Mononuclear cell (primary cell): ENCODE results near the gene MGP. TPM values are rescaled to one million over a fixed set of nuclear protein-coding genes. Genes with fewer than 3 reads are reported as not detected.

Source experiments
- H3K27me3 ChIP-seq: 2 replicates; pipeline ENCODE4 v1.6.0; 2011; ENCODE audit warnings: low read length, control low read depth; ENCODE audit not compliant: insufficient read depth
- H3K4me1 ChIP-seq: 2 replicates; pipeline ENCODE4 v1.5.1; 2011; ENCODE audit warnings: mild to moderate bottlenecking, low read length, control low read depth; ENCODE audit not compliant: insufficient read depth
- H3K4me3 ChIP-seq: 2 replicates; pipeline ENCODE4 v1.5.1; 2011; ENCODE audit warnings: mild to moderate bottlenecking, low read length, moderate library complexity
- H3K9me3 ChIP-seq: 2 replicates; pipeline ENCODE4 v1.5.1; 2011; ENCODE audit warnings: low read depth, mild to moderate bottlenecking, control low read depth, low read length
- total RNA-seq: library from RNA; depleted of rRNA; stranded (reverse); fragments of >200 nt; gene quantifications from one replicate; pipeline ENCODE4 v1.2.3, GENCODE V29; 2012

MGP gene
- total RNA-seq, 1 donor: 0.31 TPM

- Histone ChIP-seq H3K9me3 (no peaks in the 10 kb centered on the region), H3K4me3 (no peak overlapping the region), H3K27me3 (no peaks in the 10 kb centered on the region), H3K4me1 (no peaks in the 10 kb centered on the region)
Measured at GRCh38 chr12:14911131-14911530, 25.5 kb upstream of the MGP start.

DNA sequence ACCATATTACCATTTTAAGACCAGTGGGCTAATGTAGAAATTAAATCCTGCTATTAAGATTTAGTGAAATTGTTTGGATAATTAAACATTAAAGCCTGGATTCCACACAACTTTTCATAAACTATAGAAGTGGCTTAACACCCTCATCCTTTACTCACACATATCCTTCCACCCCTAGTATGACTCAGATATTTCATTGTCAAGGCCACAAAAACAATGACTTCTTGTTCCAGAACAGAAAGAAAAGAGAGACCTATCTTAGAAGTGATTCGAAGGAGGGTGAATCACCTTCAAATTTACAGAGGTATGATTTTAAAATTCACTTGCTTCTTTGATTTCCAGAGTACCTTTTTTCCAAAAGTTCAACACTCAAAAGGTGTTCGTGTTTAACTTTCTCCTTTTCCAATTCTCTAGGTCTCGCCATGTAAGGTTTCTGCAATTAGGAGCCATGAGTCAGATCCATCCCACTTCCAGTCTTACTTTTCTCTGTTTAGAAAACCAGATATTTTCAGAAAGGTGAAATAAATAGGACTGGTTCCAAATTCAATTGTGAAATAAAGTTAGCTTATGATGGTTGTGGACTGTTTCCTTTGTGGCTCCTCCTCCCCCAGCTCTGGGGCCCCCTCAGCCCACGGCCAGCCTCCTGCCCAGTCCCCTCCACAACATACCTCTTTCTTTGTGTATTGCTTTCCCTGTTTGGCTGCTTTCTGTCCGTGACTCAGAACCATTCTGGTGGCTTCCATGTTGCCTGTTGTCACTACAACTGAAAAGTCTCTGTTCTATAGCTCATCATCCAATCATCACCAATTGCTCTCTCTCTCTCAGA, 24.6 kb upstream of the MGP start:
- H3K4me3 ChIP-seq: no peak overlapping the region
- H3K4me1 ChIP-seq: no peaks in the 10 kb centered on the region
- no peaks in the 10 kb centered on the region for H3K27me3 ChIP-seq
- H3K9me3 ChIP-seq: no peaks in the 10 kb centered on the region

- Histone ChIP-seq H3K9me3 (no peaks in the 10 kb centered on the region), H3K4me3 (no peak overlapping the region), H3K4me1 (no peaks in the 10 kb centered on the region), H3K27me3 (no peaks in the 10 kb centered on the region)
Measured at GRCh38 chr12:14907953-14908352, 22.3 kb upstream of the MGP start.

DNA sequence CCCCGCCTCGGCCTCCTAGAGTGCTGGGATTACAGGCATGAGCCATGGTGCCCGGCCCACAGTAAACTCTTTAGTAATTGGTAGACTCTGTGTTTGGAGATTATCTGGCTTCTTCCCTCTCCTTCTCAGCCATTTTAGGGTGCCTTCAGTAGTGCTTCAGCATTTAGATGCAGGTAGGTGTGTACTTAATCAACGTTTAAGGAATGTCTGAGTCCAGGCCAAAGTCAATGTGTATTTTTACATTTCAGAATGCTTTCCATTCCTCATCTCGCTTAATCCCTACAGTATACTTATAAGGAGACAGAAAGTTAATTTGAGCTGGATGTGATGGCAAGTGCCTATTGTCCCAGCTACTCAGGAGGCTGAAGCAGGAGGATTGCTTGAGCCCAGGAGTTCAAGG, 20.5 kb upstream of the MGP start:
- no peaks in the 10 kb centered on the region for H3K4me1 ChIP-seq
- H3K27me3 ChIP-seq: no peaks in the 10 kb centered on the region
- H3K4me3 ChIP-seq: no peak overlapping the region
- H3K9me3 ChIP-seq: no peaks in the 10 kb centered on the region

DNA sequence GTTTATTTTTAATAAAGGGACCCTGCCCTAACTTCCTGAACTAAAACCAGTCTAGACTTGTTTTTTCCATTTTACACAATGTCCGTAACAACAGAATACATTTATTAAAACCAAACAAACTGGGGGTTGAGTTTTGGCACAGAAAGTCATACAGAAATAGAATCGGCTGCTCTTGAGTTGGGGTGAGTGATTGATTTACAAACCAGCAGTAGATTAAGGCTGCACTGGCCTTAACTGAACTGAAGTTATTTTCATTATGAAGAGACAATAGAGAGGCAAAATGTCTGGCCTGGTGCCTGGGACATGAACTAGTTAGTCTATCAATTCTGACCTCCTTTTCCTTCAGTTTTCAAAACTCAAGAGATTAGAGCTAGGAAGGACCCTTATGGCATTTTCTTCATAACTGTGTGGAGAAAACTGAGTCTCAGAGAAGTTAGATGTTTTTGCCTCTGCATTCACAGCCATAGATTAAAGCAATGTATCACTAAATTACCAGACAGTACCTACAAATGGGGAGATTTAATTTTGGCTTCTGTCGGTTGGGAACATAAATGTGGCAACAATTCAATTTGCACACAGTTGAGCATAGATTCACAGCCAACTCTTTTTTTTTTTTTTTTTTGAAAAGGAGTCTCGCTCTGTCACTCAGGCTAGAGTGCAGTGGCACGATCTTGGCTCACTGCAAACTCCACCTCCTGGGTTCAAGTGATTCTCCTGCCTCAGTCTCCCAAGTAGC, 19.8 kb upstream of the MGP start:
- Histone ChIP-seq H3K4me1 (no peaks in the 10 kb centered on the region), H3K27me3 (no peaks in the 10 kb centered on the region), H3K9me3 (no peaks in the 10 kb centered on the region), H3K4me3 (no peak overlapping the region)

GRCh38 chr12:14904854-14905253, 19.2 kb upstream of the MGP start:
- Histone ChIP-seq H3K4me3 (no peak overlapping the region), H3K4me1 (no peaks in the 10 kb centered on the region), H3K27me3 (no peaks in the 10 kb centered on the region), H3K9me3 (no peaks in the 10 kb centered on the region)

DNA sequence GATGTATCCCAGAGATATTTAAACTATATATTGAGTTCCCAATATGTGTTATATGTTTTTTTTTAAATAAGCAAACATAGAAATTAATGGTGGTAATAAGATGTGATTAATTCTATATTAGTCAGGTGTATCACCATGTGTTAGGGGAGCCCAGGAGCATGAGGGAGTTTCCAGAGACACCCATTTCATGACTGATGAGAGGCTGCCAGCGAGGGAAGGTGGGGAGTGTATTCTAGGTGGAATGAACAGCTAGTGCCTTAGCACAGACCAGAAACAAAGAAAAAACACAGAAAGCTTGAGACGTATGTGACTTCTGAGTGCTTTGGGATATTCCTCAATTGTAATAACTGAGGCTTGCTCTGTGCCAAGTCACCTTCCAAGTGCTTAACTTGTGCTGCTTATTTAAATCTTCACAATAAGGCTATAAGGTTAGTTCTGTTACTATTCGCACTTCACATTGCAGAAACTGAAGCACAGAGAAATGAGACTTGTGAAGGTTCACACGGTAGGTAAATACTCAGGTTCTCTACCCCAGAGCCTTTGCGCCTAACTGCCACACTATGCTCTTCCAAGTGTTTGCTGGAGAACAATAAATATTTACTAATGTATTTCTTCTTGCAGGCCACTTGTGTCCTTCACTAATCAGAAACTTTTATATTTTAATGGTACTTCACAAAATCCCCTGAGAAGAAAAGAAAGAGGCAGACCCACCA, 17.9 kb upstream of the MGP start:
- no peaks in the 10 kb centered on the region for H3K27me3 ChIP-seq
- no peaks in the 10 kb centered on the region for H3K9me3 ChIP-seq
- H3K4me1 ChIP-seq: no peaks in the 10 kb centered on the region
- H3K4me3 ChIP-seq: no peak overlapping the region

GRCh38 chr12:14902465-14902864, 16.8 kb upstream of the MGP start:
- H3K27me3 ChIP-seq: no peaks in the 10 kb centered on the region
- no peaks in the 10 kb centered on the region for H3K4me1 ChIP-seq
- no peaks in the 10 kb centered on the region for H3K9me3 ChIP-seq
- H3K4me3 ChIP-seq: no peak overlapping the region

- no peaks in the 10 kb centered on the region for H3K27me3 ChIP-seq
- H3K9me3 ChIP-seq: no peaks in the 10 kb centered on the region
- no peak overlapping the region for H3K4me3 ChIP-seq
- H3K4me1 ChIP-seq: no peaks in the 10 kb centered on the region
Measured at GRCh38 chr12:14901228-14901562, 15.5 kb upstream of the MGP start.

DNA sequence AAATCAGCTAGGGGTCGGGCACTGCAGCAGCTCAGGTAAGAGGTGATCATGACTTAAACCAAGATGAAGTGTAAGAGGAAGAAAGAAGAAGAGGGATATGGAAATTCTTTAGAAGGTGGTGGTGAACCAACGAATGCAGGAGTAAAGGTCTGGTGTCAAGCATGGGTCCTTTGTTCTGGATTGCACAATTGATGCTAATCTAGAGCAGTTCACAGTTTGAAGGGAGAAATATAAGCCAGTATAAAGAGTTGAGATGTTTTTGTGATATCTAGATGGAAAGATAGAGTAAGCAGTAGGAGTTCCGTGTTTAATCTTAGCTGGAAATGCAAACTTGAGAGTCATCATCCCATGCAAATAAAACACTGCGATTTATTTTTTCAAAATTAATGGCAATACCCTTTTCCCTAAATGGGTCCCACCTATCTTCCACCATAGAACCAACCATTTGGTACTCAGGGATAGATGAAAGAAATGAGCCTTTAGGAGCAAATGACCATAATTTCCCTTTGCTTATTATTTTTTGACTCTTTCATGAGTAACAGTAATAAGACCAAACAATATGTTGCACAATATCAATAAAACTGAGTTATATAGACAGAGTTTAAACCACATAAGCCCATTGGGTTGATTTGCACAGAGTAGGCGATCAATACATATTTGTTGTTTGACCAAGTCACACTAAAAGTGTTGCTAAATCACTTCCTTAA, 15.0 kb upstream of the MGP start:
- no peaks in the 10 kb centered on the region for H3K27me3 ChIP-seq
- no peaks in the 10 kb centered on the region for H3K4me1 ChIP-seq
- H3K9me3 ChIP-seq: no peaks in the 10 kb centered on the region
- H3K4me3 ChIP-seq: no peak overlapping the region

DNA sequence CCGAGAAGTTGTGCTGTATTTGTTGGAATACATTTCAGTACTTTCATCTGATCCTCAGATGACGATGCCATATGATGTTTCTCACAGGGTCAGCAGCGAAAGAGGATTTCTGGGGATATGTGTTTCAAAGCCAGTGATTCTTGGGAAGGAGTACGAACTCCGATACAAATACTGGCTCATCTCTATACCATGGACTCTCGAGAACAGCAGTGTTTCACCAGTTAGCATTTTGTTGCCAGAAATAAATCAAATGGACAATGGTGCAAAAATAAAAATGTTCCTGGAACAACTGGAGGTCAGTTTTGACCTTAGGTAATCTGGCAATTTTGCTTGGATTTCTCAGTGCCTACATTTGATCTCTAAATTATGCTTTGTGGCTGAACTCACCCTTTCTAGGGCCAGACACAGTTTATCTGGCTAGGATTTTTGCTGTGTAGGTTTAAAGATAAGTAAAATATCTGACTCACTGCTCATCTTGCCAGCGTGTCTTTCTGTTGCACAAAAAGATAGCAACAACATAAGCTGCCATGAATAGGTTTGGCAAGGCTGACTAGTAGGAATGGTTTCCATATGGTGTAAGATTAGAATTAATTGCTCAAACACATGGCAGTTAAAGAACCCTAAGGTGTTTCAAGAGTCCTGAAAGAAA, 11.0 kb upstream of the MGP start:
- H3K4me3 ChIP-seq: no peak overlapping the region
- no peaks in the 10 kb centered on the region for H3K9me3 ChIP-seq
- no peaks in the 10 kb centered on the region for H3K27me3 ChIP-seq
- H3K4me1 ChIP-seq: no peaks in the 10 kb centered on the region

GRCh38 chr12:14893506-14894250, 8.0 kb upstream of the MGP start:
- no peaks in the 10 kb centered on the region for H3K27me3 ChIP-seq
- H3K4me3 ChIP-seq: no peak overlapping the region

GRCh38 chr12:14892726-14893505, 7.3 kb upstream of the MGP start:
- no peak overlapping the region for H3K4me3 ChIP-seq
- no peaks in the 10 kb centered on the region for H3K9me3 ChIP-seq
- H3K4me1 ChIP-seq: no peaks in the 10 kb centered on the region
- no peaks in the 10 kb centered on the region for H3K27me3 ChIP-seq

More at GRCh38 chr12:14893506-14894250, 8.0 kb upstream of the MGP start:
- H3K9me3 ChIP-seq: no peaks in the 10 kb centered on the region
- H3K4me1 ChIP-seq: no peaks in the 10 kb centered on the region
